ENCODE measurements around the gene HCFC1. TPM values are rescaled to one million over a fixed set of nuclear protein-coding genes. Genes with fewer than 3 reads are reported as not detected.

HCFC1 gene
- total RNA-seq, 6 experiments from 2014 or later = 15.2 to 32.5 (median 19.7) TPM

- peak; percentile 94 to 98 (median 96) for ATAC-seq
- Histone ChIP-seq H3K27me3 (no peaks in the 10 kb centered on the region), H3K4me1 (peaks cover 0 to 13% (median 4%) of the 10 kb centered on the region in 4 donors), H3K36me3 (no peaks in the 10 kb centered on the region), H3K27ac (peak within 1 kb of the TSS in 1 of 3 donors; percentile 43), H3K4me3 (peak within 1 kb of the TSS; percentile 71 to 97 (median 77)), H3K9me3 (no peaks in the 10 kb centered on the region)
- no CpG with 5 or more reads among the region's 87 CpGs for WGBS (ENCODE audit: insufficient coverage, low coverage, low lambda C conversion rate, missing lambda C conversion rate)
- TF ChIP-seq POLR2A (IDR thresholded peaks at IDR 0.05) (peak; percentile 41), CTCF (IDR thresholded peaks at IDR 0.05) (no peak)
- intact Hi-C loops (cut with DNase I) = no loop called here
- DNase-seq = peak; percentile 78 to 84 (median 84)
Measured at GRCh38 chrX:153934762-153935325, 36.8 kb downstream of the HCFC1 start, which contains the start of gene NAA10. Gene NAA10, minus strand, starts transcription at chrX:153935037. Its CDS starts 133 bp downstream, at chrX:153934904.

GRCh38 chrX:153934148-153934761 is 37.4 kb downstream of the HCFC1 start:
- 32% methylated on average over 8 of the region's 33 CpGs for WGBS (ENCODE audit: insufficient coverage, low coverage, low lambda C conversion rate, missing lambda C conversion rate)
- H3K27ac ChIP-seq = peak overlapping the region in 1 of 3 donors; percentile 43
- peaks cover 0 to 13% (median 4%) of the 10 kb centered on the region in 4 donors for H3K4me1 ChIP-seq
- H3K9me3 ChIP-seq = no peaks in the 10 kb centered on the region
- TF ChIP-seq CTCF (IDR thresholded peaks at IDR 0.05) = no peak
- TF ChIP-seq POLR2A (IDR thresholded peaks at IDR 0.05) = no peak
- no peaks in the 10 kb centered on the region for H3K36me3 ChIP-seq
- ATAC-seq (peak in 3 of 4 donors; percentile 5 to 23 (median 7)), DNase-seq (no peak)
- intact Hi-C loops (cut with DNase I) = no loop called here
- H3K4me3 ChIP-seq = peak overlapping the region; percentile 71 to 97 (median 77)
- no peaks in the 10 kb centered on the region for H3K27me3 ChIP-seq

GRCh38 chrX:153933748-153934147 is 37.9 kb downstream of the HCFC1 start:
- Histone ChIP-seq H3K27ac (no peak overlapping the region), H3K36me3 (no peaks in the 10 kb centered on the region), H3K27me3 (no peaks in the 10 kb centered on the region), H3K4me1 (peaks cover 0 to 18% (median 6%) of the 10 kb centered on the region in 4 donors), H3K9me3 (no peaks in the 10 kb centered on the region), H3K4me3 (peak overlapping the region; percentile 71 to 97 (median 77))
- ATAC-seq (no peak), DNase-seq (no peak)
- TF ChIP-seq CTCF (IDR thresholded peaks at IDR 0.05) (no peak), POLR2A (IDR thresholded peaks at IDR 0.05) (no peak)
- WGBS (ENCODE audit: insufficient coverage, low coverage, low lambda C conversion rate, missing lambda C conversion rate) = 22% methylated on average over 6 of the region's 7 CpGs
- intact Hi-C loops (cut with DNase I) = no loop called here

- ATAC-seq = no peak
- no peak overlapping the region for H3K27ac ChIP-seq
- 84% methylated on average over 8 of the region's 13 CpGs for WGBS (ENCODE audit: insufficient coverage, low coverage, low lambda C conversion rate, missing lambda C conversion rate)
- no peaks in the 10 kb centered on the region for H3K27me3 ChIP-seq
- TF ChIP-seq POLR2A (IDR thresholded peaks at IDR 0.05) = no peak
- TF ChIP-seq CTCF (IDR thresholded peaks at IDR 0.05) = no peak
- intact Hi-C loops (cut with DNase I) = no loop called here
- H3K4me1 ChIP-seq = peaks cover 0 to 21% (median 8%) of the 10 kb centered on the region in 4 donors
- no peak for DNase-seq
- no peaks in the 10 kb centered on the region for H3K36me3 ChIP-seq
- no peak overlapping the region for H3K4me3 ChIP-seq
- no peaks in the 10 kb centered on the region for H3K9me3 ChIP-seq
Measured at GRCh38 chrX:153932220-153932915, 39.2 kb downstream of the HCFC1 start.

Data from right lobe of liver (tissue), 6 donors.